Sciatic nerve (tissue), 2 donors: ENCODE results near the gene MTG2. TPM values are rescaled to one million over a fixed set of nuclear protein-coding genes. Genes with fewer than 3 reads are reported as not detected.

ENCODE experiments used
- ATAC-seq: fragments of 200-7000 bp; cut with Tn5 transposase; one replicate; pipeline ENCODE4 v1.9.1; 2020; ENCODE audit warnings: mild to moderate bottlenecking, moderate library complexity
- DNase-seq: peaks from one replicate; pipeline ENCODE4 v3.0.0-alpha.2; 2020; ENCODE audit warnings: low spot score
- intact Hi-C: fragments of 100-400 bp; cut with DNase I; formaldehyde crosslinking; loops from one replicate; pipeline ENCODE4 v1.14.2; 2022
- total RNA-seq: library from RNA; stranded (reverse); fragmentation: NEBNext Ultra II Directional; extraction: Animal tissue kit (Norgen Biotek cat#: 25700); gene quantifications from one replicate; pipeline ENCODE4 v1.2.1, GENCODE V29; 2021
- donor health status: DM: no; HTN: no; CAD: no.
- donor health status: DM: no; HTN: no; CAD: no.

Gene MTG2
- total RNA-seq, 1 donor from 2014 or later = 31.4 TPM

- intact Hi-C loops = no loop called here
- ATAC-seq (no peak), DNase-seq (no peak)
These were observed 23.0 kb upstream of the MTG2 start for GRCh38 chr20:62159839-62160238.

GRCh38 chr20:62160253-62160652 is 22.6 kb upstream of the MTG2 start:
- ATAC-seq (no peak), DNase-seq (no peak)
- intact Hi-C loops = no loop called here

- no peak for DNase-seq
- no peak for ATAC-seq
- intact Hi-C loops = no loop called here
These were observed 22.0 kb upstream of the MTG2 start for GRCh38 chr20:62160876-62161275.

GRCh38 chr20:62161347-62161746 is 21.5 kb upstream of the MTG2 start:
- ATAC-seq = no peak

GRCh38 chr20:62162765-62163484 is 19.9 kb upstream of the MTG2 start:
- ATAC-seq (no peak), DNase-seq (no peak)
- intact Hi-C loops = no loop called here

More at GRCh38 chr20:62161347-62161746, 21.5 kb upstream of the MTG2 start:
- no peak for DNase-seq
- intact Hi-C loops = no loop called here

- DNase-seq (no peak), ATAC-seq (no peak)
- intact Hi-C loops = no loop called here
These were observed 19.4 kb upstream of the MTG2 start for GRCh38 chr20:62163485-62163865.

GRCh38 chr20:62163986-62164762 is 18.7 kb upstream of the MTG2 start:
- no peak for ATAC-seq
- no peak for DNase-seq
- intact Hi-C loops = no loop called here

- intact Hi-C loops = no loop called here
- DNase-seq (no peak), ATAC-seq (no peak)
These were observed 17.7 kb upstream of the MTG2 start for GRCh38 chr20:62164879-62165761.

- DNase-seq = no peak
- peak; percentile 44 for ATAC-seq
- intact Hi-C loops = no loop called here
These were observed 16.9 kb upstream of the MTG2 start for GRCh38 chr20:62165762-62166399.

GRCh38 chr20:62167474-62167873 is 15.4 kb upstream of the MTG2 start:
- intact Hi-C loops = no loop called here
- no peak for ATAC-seq
- no peak for DNase-seq

GRCh38 chr20:62168061-62168460 is 14.8 kb upstream of the MTG2 start:
- ATAC-seq (no peak), DNase-seq (no peak)
- intact Hi-C loops = no loop called here

GRCh38 chr20:62168890-62169435 is 13.9 kb upstream of the MTG2 start:
- DNase-seq = no peak
- no peak for ATAC-seq
- intact Hi-C loops = no loop called here

GRCh38 chr20:62170536-62170935 is 12.3 kb upstream of the MTG2 start:
- intact Hi-C loops = no loop called here
- ATAC-seq (no peak), DNase-seq (no peak)

GRCh38 chr20:62171245-62171644 is 11.6 kb upstream of the MTG2 start:
- no peak for ATAC-seq
- intact Hi-C loops = no loop called here
- no peak for DNase-seq

GRCh38 chr20:62172666-62173065 is 10.2 kb upstream of the MTG2 start:
- no peak for ATAC-seq
- no peak for DNase-seq
- intact Hi-C loops = no loop called here

- ATAC-seq (no peak), DNase-seq (no peak)
- intact Hi-C loops = no loop called here
These were observed 8.6 kb upstream of the MTG2 start for GRCh38 chr20:62174021-62174804.

GRCh38 chr20:62174870-62175624 is 7.8 kb upstream of the MTG2 start:
- intact Hi-C loops = no loop called here
- DNase-seq (no peak), ATAC-seq (no peak)

- intact Hi-C loops = no loop called here
These were observed 7.1 kb upstream of the MTG2 start for GRCh38 chr20:62175711-62176110.

More at GRCh38 chr20:62175711-62176110, 7.1 kb upstream of the MTG2 start:
- ATAC-seq (no peak), DNase-seq (no peak)
